Kidney (tissue), 14 donors: ENCODE measurements around the gene GOLGA6L7. TPM values are rescaled to one million over a fixed set of nuclear protein-coding genes. Genes with fewer than 3 reads are reported as not detected.

Source experiments
- DNase-seq, 5 donors: peaks; one replicate each; pipeline ENCODE4 v3.0.0-alpha.2; 2013 to 2020
- FAIRE-seq: peaks from 2 replicates; lab custom pipeline; 2012; peaks lifted over from hg19 to GRCh38; lab: Jason Lieb, UNC
- H3K27ac ChIP-seq, 2 donors: one replicate each; pipeline ENCODE4 v1.7.0; 2013; ENCODE audit warnings: low read depth in 2 of 2, low read length in 2 of 2, inconsistent platforms in 1 of 2
- H3K27me3 ChIP-seq: one replicate; pipeline ENCODE4 v1.7.1; 2013; ENCODE audit warnings: low read length, inconsistent platforms; ENCODE audit not compliant: control insufficient read depth, insufficient read depth
- H3K36me3 ChIP-seq, 3 donors: one replicate each; pipeline versions ENCODE4 v1.7.0 to v1.7.1; 2013; ENCODE audit warnings: low read length in 3 of 3, control low read depth in 1 of 3, inconsistent platforms in 1 of 3; ENCODE audit not compliant: insufficient read depth in 3 of 3, control insufficient read depth in 2 of 3
- H3K4me1 ChIP-seq, 3 donors: one replicate each; pipeline versions ENCODE4 v1.7.0 to v1.7.1; 2013; ENCODE audit warnings: low read length in 3 of 3, inconsistent platforms in 1 of 3, low read depth in 1 of 3; ENCODE audit not compliant: control insufficient read depth in 2 of 3, insufficient read depth in 2 of 3
- H3K4me3 ChIP-seq, 3 donors: one replicate each; pipeline versions ENCODE4 v1.7.0 to v1.8.1; 2013; ENCODE audit warnings: low read length in 3 of 3, control low read depth in 1 of 3, inconsistent platforms in 1 of 3
- H3K9ac ChIP-seq, 3 donors: one replicate each; pipeline versions ENCODE4 v1.7.0 to v1.7.1; 2013; ENCODE audit warnings: low read length in 3 of 3, control low read depth in 1 of 3, inconsistent platforms in 1 of 3
- H3K9me3 ChIP-seq, 3 donors: one replicate each; pipeline versions ENCODE4 v1.7.0 to v1.7.1; 2013; ENCODE audit warnings: low read length in 3 of 3, control low read depth in 1 of 3, inconsistent platforms in 1 of 3; ENCODE audit not compliant: control insufficient read depth in 2 of 3, insufficient read depth in 1 of 3
- intact Hi-C: fragments of 100-400 bp; cut with DNase I; formaldehyde crosslinking; loops from one replicate; pipeline ENCODE4 v1.11.1; 2022
- polyA plus RNA-seq: library from polyadenylated mRNA; stranded (reverse); fragments of 350-450 nt; fragmentation: Illumina TruSeq; extraction: RNeasy Lipid Tissue Mini Kit (QIAGEN cat#74804); gene quantifications from one replicate; pipeline ENCODE4 v1.2.3, GENCODE V29; 2014; ENCODE audit warnings: low read depth, low replicate concordance; ENCODE audit not compliant: insufficient read depth
- total RNA-seq: library from RNA; stranded (reverse); fragmentation: NEBNext Ultra II Directional; extraction: Animal tissue kit (Norgen Biotek cat#: 25700); gene quantifications from one replicate; pipeline ENCODE4 v1.2.1, GENCODE V29; 2021
- TF ChIP-seq, protein P1 (sequence below): IDR thresholded peaks from 3 replicates; pipeline ENCODE4 v1.5.1; 2012; ENCODE audit warnings: mild to moderate bottlenecking, moderate library complexity, borderline replicate concordance; ENCODE audit not compliant: insufficient read depth; ENCODE audit errors: extremely low read depth
- donor health status: control.
- donor health status: control.
- donor health status: control.
- donor health status: control.
- donor health status: control.
- donor health status: DM: yes; HTN: yes; CAD: no.
- donor health status: Normal renal cell carcinoma (clear cell type).

GOLGA6L7 gene
- total and polyA plus RNA-seq, 2 donors from 2014 or later: not detected

DNA sequence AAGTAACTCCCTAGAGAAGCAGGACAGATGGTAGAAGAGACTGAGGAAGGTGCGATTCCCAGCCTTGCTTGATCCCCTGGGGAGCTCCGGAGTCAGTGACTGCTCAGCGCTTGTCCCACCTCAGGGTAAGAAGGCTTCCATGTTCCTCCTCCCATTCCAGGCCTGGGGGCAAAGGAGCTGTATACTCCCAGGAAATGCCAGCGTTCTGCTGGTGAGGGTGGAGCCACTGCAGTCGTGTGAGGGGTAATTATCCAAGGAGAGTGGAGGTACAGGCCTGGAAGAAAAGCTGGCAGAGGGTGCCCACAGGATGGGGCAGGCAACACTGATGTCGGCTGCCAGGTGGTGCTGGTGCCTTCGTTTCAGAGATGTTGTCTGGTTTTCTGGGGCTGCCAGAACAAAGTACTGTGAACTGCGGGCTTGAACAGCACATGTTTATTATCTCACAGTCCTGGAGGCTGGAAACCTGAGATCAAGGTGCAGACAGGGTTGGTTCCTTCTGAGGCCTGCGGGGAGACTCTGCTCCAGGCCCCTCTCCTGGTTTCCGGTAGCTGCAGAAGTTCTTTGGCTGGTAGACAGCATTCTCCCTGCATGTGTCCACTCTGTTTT lies 25.2 kb upstream of the GOLGA6L7 start:
- Histone ChIP-seq H3K9ac (no peak overlapping the region), H3K9me3 (peaks cover 0 to 3% (median 0%) of the 10 kb centered on the region in 3 donors), H3K4me3 (no peak overlapping the region), H3K27me3 (no peaks in the 10 kb centered on the region), H3K36me3 (no peaks in the 10 kb centered on the region), H3K4me1 (no peaks in the 10 kb centered on the region), H3K27ac (no peak overlapping the region)
- DNase-seq (peak in 3 of 5 donors; percentile 26 to 30 (median 27)), FAIRE-seq (no peak)
- TF ChIP-seq, protein P1, sequence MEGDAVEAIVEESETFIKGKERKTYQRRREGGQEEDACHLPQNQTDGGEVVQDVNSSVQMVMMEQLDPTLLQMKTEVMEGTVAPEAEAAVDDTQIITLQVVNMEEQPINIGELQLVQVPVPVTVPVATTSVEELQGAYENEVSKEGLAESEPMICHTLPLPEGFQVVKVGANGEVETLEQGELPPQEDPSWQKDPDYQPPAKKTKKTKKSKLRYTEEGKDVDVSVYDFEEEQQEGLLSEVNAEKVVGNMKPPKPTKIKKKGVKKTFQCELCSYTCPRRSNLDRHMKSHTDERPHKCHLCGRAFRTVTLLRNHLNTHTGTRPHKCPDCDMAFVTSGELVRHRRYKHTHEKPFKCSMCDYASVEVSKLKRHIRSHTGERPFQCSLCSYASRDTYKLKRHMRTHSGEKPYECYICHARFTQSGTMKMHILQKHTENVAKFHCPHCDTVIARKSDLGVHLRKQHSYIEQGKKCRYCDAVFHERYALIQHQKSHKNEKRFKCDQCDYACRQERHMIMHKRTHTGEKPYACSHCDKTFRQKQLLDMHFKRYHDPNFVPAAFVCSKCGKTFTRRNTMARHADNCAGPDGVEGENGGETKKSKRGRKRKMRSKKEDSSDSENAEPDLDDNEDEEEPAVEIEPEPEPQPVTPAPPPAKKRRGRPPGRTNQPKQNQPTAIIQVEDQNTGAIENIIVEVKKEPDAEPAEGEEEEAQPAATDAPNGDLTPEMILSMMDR: no peak
- intact Hi-C loops: no loop called here

DNA sequence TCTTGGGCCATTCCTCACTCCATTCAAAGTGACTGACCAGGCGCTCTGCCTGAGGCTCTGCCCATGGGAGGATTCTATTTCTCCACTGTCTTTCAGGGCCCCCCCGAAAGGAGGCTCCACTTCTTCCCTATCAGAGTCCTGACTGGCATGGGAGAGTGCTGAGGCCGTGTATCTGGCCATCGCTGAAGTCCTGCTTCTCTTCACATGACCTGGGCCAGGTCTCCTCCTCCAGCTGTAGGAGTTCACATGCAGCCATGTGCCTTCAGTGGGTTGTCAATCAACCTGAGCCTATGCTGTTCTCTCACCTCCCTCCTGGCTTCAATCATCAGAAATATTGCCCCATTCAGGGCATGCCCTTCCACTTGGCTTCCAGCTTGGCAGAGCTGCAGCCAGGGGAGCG lies 24.6 kb upstream of the GOLGA6L7 start:
- FAIRE-seq: no peak
- Histone ChIP-seq H3K9me3 (peaks cover 0 to 3% (median 0%) of the 10 kb centered on the region in 3 donors), H3K36me3 (no peaks in the 10 kb centered on the region), H3K27me3 (no peaks in the 10 kb centered on the region), H3K9ac (no peak overlapping the region), H3K27ac (no peak overlapping the region), H3K4me3 (no peak overlapping the region), H3K4me1 (no peaks in the 10 kb centered on the region)
- intact Hi-C loops: no loop called here
- DNase-seq: peak in 1 of 5 donors; percentile 20
- TF ChIP-seq, protein P1: no peak

DNA sequence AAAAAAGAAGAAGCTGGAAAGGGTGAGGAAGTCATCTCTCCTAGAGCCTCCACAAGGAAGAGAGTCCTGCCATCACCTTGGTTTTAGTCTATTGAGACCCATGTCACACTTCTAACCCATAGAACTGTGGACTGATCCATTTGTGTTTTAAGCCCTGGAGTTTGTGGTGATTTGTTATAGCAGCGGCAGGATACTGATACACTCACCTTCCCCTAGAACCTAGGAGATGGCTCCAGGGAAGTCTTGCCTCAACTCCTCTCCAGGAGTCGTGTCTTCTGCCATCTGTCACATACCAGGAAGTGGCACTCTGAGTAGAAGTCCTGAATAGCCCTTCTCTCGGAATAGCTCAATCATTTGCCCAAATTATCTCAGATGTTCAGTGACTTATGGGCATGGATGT lies 22.7 kb upstream of the GOLGA6L7 start:
- H3K9me3 ChIP-seq: peaks cover 0 to 3% (median 0%) of the 10 kb centered on the region in 3 donors
- TF ChIP-seq, protein P1: no peak
- intact Hi-C loops: no loop called here
- H3K9ac ChIP-seq: no peak overlapping the region
- H3K27ac ChIP-seq: no peak overlapping the region
- H3K4me3 ChIP-seq: no peak overlapping the region
- no peaks in the 10 kb centered on the region for H3K27me3 ChIP-seq
- no peaks in the 10 kb centered on the region for H3K4me1 ChIP-seq
- no peaks in the 10 kb centered on the region for H3K36me3 ChIP-seq
- FAIRE-seq (no peak), DNase-seq (no peak)
